ENCODE measurements around the gene SHMT1. TPM values are rescaled to one million over a fixed set of nuclear protein-coding genes. Genes with fewer than 3 reads are reported as not detected.

Gene SHMT1
- total and polyA plus RNA-seq, 7 donors = 8.3 to 20.8 (median 14.2) TPM

- Histone ChIP-seq H3K36me3 (ENCODE audit: insufficient read depth in 1 of 2, low read depth in 1 of 2) (peaks cover 5 to 95% of the 10 kb centered on the region in 2 donors), H3K4me1 (no peaks in the 10 kb centered on the region), H3K27me3 (ENCODE audit: insufficient read depth in 3 of 3, low read length in 2 of 3) (no peaks in the 10 kb centered on the region), H3K27ac (no peak overlapping the region), H3K4me3 (no peak overlapping the region), H3K9me3 (no peaks in the 10 kb centered on the region)
- intact Hi-C loops (cut with DNase I) = no loop called here
- DNase-seq (no peak), ATAC-seq (no peak)
- no peak for TF ChIP-seq CTCF (IDR thresholded peaks at IDR 0.05)
- WGBS, 3 donors = 94 to 95% (median 94%) methylated on average over 4 of the region's 4 CpGs
These were observed 83.1 kb downstream of the SHMT1 start for GRCh38 chr17:18280249-18280648.

- Histone ChIP-seq H3K9me3 (no peaks in the 10 kb centered on the region), H3K4me3 (no peak overlapping the region), H3K27me3 (ENCODE audit: insufficient read depth in 3 of 3, low read length in 2 of 3) (no peaks in the 10 kb centered on the region), H3K27ac (no peak overlapping the region), H3K36me3 (ENCODE audit: insufficient read depth in 1 of 2, low read depth in 1 of 2) (peaks cover 5 to 93% of the 10 kb centered on the region in 2 donors), H3K4me1 (no peaks in the 10 kb centered on the region)
- intact Hi-C loops (cut with DNase I) = no loop called here
- no peak for DNase-seq
- no peak for TF ChIP-seq CTCF (IDR thresholded peaks at IDR 0.05)
- 80 to 89% (median 86%) methylated on average over 3 of the region's 3 CpGs for WGBS, 3 donors
- no peak for ATAC-seq
These were observed 84.5 kb downstream of the SHMT1 start for GRCh38 chr17:18278867-18279266.

Other genes with a start within 250 kb of the SHMT1 start
- 100 to 1,000 TPM; 202 to 219 (median 211) TPM for gene ALKBH5, start 179.7 kb downstream of the SHMT1 start, total RNA-seq
- 100 to 1,000 TPM in 2 of 3 donors, 10 to 100 TPM in 1; 91.7 to 235 (median 111) TPM for gene ALKBH5, start 179.7 kb downstream of the SHMT1 start, polyA plus RNA-seq
- gene LLGL1, start 137.9 kb downstream of the SHMT1 start, total RNA-seq = 1 to 10 TPM; 6.6 to 9.4 (median 8.5) TPM
- gene LLGL1, start 137.9 kb downstream of the SHMT1 start, polyA plus RNA-seq = 1 to 10 TPM; 5.1 to 9.5 (median 6.2) TPM
- gene FLII, start 104.8 kb downstream of the SHMT1 start, total RNA-seq = 100 to 1,000 TPM; 517 to 816 (median 599) TPM
- 100 to 1,000 TPM; 379 to 491 (median 476) TPM for gene FLII, start 104.8 kb downstream of the SHMT1 start, polyA plus RNA-seq
- 10 to 100 TPM; 14.3 to 28.4 (median 22.0) TPM for gene MIEF2, start 102.9 kb downstream of the SHMT1 start, total RNA-seq
- 10 to 100 TPM in 2 of 3 donors, 1 to 10 TPM in 1; 8.1 to 18.4 (median 11.6) TPM for gene MIEF2, start 102.9 kb downstream of the SHMT1 start, polyA plus RNA-seq
- 10 to 100 TPM in 3 of 4 donors, 1 to 10 TPM in 1; 8.8 to 21.3 (median 14.1) TPM for gene TOP3A, start 48.6 kb downstream of the SHMT1 start, total RNA-seq
- 10 to 100 TPM; 10.5 to 24.3 (median 13.6) TPM for gene TOP3A, start 48.6 kb downstream of the SHMT1 start, polyA plus RNA-seq
- gene SMCR8, start 48.3 kb downstream of the SHMT1 start, total RNA-seq = 10 to 100 TPM in 3 of 4 donors, 1 to 10 TPM in 1; 8.0 to 14.4 (median 12.2) TPM
- 10 to 100 TPM in 1 of 3 donors, 1 to 10 TPM in 2; 3.9 to 23.4 (median 6.8) TPM for gene SMCR8, start 48.3 kb downstream of the SHMT1 start, polyA plus RNA-seq
- gene EVPLL, start 14.2 kb upstream of the SHMT1 start, total RNA-seq = not detected
- gene EVPLL, start 14.2 kb upstream of the SHMT1 start, polyA plus RNA-seq = under 1 TPM in 1 of 3 donors, not detected in 2; 0.03 TPM
- gene LGALS9C, start 113.2 kb upstream of the SHMT1 start, total RNA-seq = 1 to 10 TPM in 1 of 4 donors, not detected in 3; 1.0 TPM
- gene LGALS9C, start 113.2 kb upstream of the SHMT1 start, polyA plus RNA-seq = under 1 TPM in 1 of 3 donors, not detected in 2; 0.04 TPM